ENCODE measurements around the gene CCDC137. TPM values are rescaled to one million over a fixed set of nuclear protein-coding genes. Genes with fewer than 3 reads are reported as not detected.
A peak's percentile ranks its signal among the peaks of the same experiment; 100 is the strongest.

CCDC137 gene
- total and polyA plus RNA-seq, 2 of the 13 experiments (the other 11 are each of a cell fraction or from before 2014, with no cell fraction given) = 14.6 to 39.1 TPM

GRCh38 chr17:81713556-81714411 lies 47.2 kb downstream of the CCDC137 start (continued):
- no peak for TF ChIP-seq ZC3H4 (CRISPR knock-in tag; IDR thresholded peaks at IDR 0.05; ENCODE audit: borderline replicate concordance)
- no peak for TF ChIP-seq FLYWCH1 (CRISPR knock-in tag; IDR thresholded peaks at IDR 0.05)
- TF ChIP-seq REST (IDR thresholded peaks at IDR 0.05; ENCODE audit: borderline replicate concordance in 1 of 2, low read depth in 1 of 2, low read length in 2 of 2) = 0 out of 4 replicates have a peak, but pooled peaks of 1 of the 2 experiments have one; percentile 36
- TF ChIP-seq ATF5 (CRISPR knock-in tag; IDR thresholded peaks at IDR 0.05; ENCODE audit: low read depth) = 0 out of 2 replicates have a peak, but pooled peaks have one; percentile 52
- TF ChIP-seq ZNF563 (CRISPR knock-in tag; IDR thresholded peaks at IDR 0.05) = peak; percentile 68; the same call in 1 of the 2 replicates
- TF ChIP-seq CBFB (CRISPR knock-in tag; IDR thresholded peaks at IDR 0.05) = peak; percentile 88
- peak; percentile 84 for TF ChIP-seq YEATS4 (CRISPR knock-in tag; IDR thresholded peaks at IDR 0.05; ENCODE audit: borderline replicate concordance)
- TF ChIP-seq KLF15 (CRISPR knock-in tag; IDR thresholded peaks at IDR 0.05; ENCODE audit: borderline replicate concordance) = no peak
- peak; percentile 24; the same call in 1 of the 2 replicates for TF ChIP-seq SMAD9 (CRISPR knock-in tag; IDR thresholded peaks at IDR 0.05)
- TF ChIP-seq MED1 (CRISPR knock-in tag; IDR thresholded peaks at IDR 0.05) = peak; percentile 62
- 0 out of 2 replicates have a peak, but pooled peaks have one; percentile 56 for TF ChIP-seq ZNF605 (CRISPR knock-in tag; IDR thresholded peaks at IDR 0.05)
- no peak for TF ChIP-seq TBL1XR1 (IDR thresholded peaks at IDR 0.05; ENCODE audit: borderline replicate concordance, low read length, partially characterized antibody)
- TF ChIP-seq ZNF414 (CRISPR knock-in tag; IDR thresholded peaks at IDR 0.05) = no peak; the same call in 1 of the 2 replicates
- TF ChIP-seq ZNF607 (CRISPR knock-in tag; IDR thresholded peaks at IDR 0.05; ENCODE audit: borderline replicate concordance) = peak; percentile 91
- no peak for TF ChIP-seq EZH2 (conservative IDR thresholded peaks at IDR 0.05; ENCODE audit: low read depth, low read length)
- TF ChIP-seq ZNF652 (CRISPR knock-in tag; IDR thresholded peaks at IDR 0.05; ENCODE audit: borderline replicate concordance, low read depth) = no peak
- TF ChIP-seq RAD51 (IDR thresholded peaks at IDR 0.05; ENCODE audit: borderline replicate concordance) = no peak
- TF ChIP-seq CENPT (CRISPR knock-in tag; IDR thresholded peaks at IDR 0.05; ENCODE audit: low read depth) = peak; percentile 77; the same call in 1 of the 2 replicates
- TF ChIP-seq ZFP41 (CRISPR knock-in tag; IDR thresholded peaks at IDR 0.05; ENCODE audit: borderline replicate concordance) = no peak
- no peak for TF ChIP-seq MTF2 (CRISPR knock-in tag; IDR thresholded peaks at IDR 0.05; ENCODE audit: borderline replicate concordance)
- TF ChIP-seq ZNF335 (CRISPR knock-in tag; IDR thresholded peaks at IDR 0.05) = peak; percentile 72; the same call in 1 of the 2 replicates
- peak; percentile 98 for TF ChIP-seq ZNF770 (CRISPR knock-in tag; IDR thresholded peaks at IDR 0.05)
